SU-DHL-6 (cell line): Measurements from ENCODE around the gene OTUD5.
"Not testable (repeated sequence)": the region's sequence is repeated elsewhere in the genome, so short reads cannot be mapped to it uniquely, and the experiment has no call there.

Experiments used
- EZH2phosphoT487 ChIP-seq: fragments of 200-600 bp; sonication (generic), shearing (Covaris generic); conservative IDR thresholded peaks from 2 replicates; pipeline ENCODE4 v1.6.1; 2018; ENCODE audit warnings: mild to moderate bottlenecking, antibody characterized with exemption, low read length, moderate library complexity, mixed read lengths
- TF ChIP-seq, protein P1 (sequence below): fragments of 200-600 bp; sonication (generic); IDR thresholded peaks from one replicate; pipeline ENCODE4 v1.5.1; 2017; ENCODE audit warnings: antibody characterized with exemption, mild to moderate bottlenecking, low read length, moderate library complexity; ENCODE audit not compliant: insufficient read depth, poor library complexity, severe bottlenecking

- TF ChIP-seq, protein P1, sequence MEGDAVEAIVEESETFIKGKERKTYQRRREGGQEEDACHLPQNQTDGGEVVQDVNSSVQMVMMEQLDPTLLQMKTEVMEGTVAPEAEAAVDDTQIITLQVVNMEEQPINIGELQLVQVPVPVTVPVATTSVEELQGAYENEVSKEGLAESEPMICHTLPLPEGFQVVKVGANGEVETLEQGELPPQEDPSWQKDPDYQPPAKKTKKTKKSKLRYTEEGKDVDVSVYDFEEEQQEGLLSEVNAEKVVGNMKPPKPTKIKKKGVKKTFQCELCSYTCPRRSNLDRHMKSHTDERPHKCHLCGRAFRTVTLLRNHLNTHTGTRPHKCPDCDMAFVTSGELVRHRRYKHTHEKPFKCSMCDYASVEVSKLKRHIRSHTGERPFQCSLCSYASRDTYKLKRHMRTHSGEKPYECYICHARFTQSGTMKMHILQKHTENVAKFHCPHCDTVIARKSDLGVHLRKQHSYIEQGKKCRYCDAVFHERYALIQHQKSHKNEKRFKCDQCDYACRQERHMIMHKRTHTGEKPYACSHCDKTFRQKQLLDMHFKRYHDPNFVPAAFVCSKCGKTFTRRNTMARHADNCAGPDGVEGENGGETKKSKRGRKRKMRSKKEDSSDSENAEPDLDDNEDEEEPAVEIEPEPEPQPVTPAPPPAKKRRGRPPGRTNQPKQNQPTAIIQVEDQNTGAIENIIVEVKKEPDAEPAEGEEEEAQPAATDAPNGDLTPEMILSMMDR: not testable (repeated sequence)
- TF ChIP-seq EZH2phosphoT487: not testable (repeated sequence)
Measured at GRCh38 chrX:48876944-48877343, 80.5 kb downstream of the OTUD5 start.
